HepG2 (cell line): ENCODE data around the gene MIPEP. TPM values are rescaled to one million over a fixed set of nuclear protein-coding genes. Genes with fewer than 3 reads are reported as not detected.

ENCODE experiments used
- ASH2L ChIP-seq: fragments of 300-600, 200-600 bp; sonication (generic); IDR thresholded peaks from 2 replicates; pipeline ENCODE4 v1.7.0; 2017; ENCODE audit warnings: low read depth, mild to moderate bottlenecking, moderate library complexity, mixed read lengths, low read length; ENCODE audit not compliant: insufficient read length
- BCL6 ChIP-seq: IDR thresholded peaks from 2 replicates; pipeline ENCODE4 v1.6.1; 2016; ENCODE audit warnings: missing genetic modification reagents, missing compliant biosample characterization
- EP300 ChIP-seq, 3 experiments: sonication (generic) in 1 of 3; formaldehyde crosslinking in 1 of 3; IDR thresholded peaks; 2 replicates each; pipeline versions ENCODE4 v1.5.1 to v1.6.1; 2011 to 2020; ENCODE audit warnings: low read depth in 2 of 3, low read length in 2 of 3, borderline replicate concordance in 1 of 3, improper control_type of control experiment in 1 of 3, mild to moderate bottlenecking in 1 of 3, missing genetic modification reagents in 1 of 3, moderate library complexity in 1 of 3
- FOXA1 ChIP-seq, 2 experiments: fragments of 450-650 bp in 1 of 2; sonication (generic) in 1 of 2; formaldehyde crosslinking in 1 of 2; IDR thresholded peaks; 2 replicates each; pipeline versions ENCODE4 v1.4.0 to v1.6.1; 2016 to 2020; ENCODE audit warnings: missing genetic modification reagents in 1 of 2
- FOXK1 ChIP-seq: sonication (generic); formaldehyde crosslinking; IDR thresholded peaks from 2 replicates; pipeline ENCODE4 v1.4.0; 2020; ENCODE audit warnings: low read depth, missing genetic modification reagents, borderline replicate concordance
- FOXP1 ChIP-seq, 2 experiments: fragments of 450-650 bp in 1 of 2; IDR thresholded peaks; 2 replicates each; pipeline ENCODE4 v1.6.1; 2017 to 2018; ENCODE audit warnings: antibody characterized with exemption in 1 of 2
- GATAD2A ChIP-seq: IDR thresholded peaks from 2 replicates; pipeline ENCODE4 v1.6.1; 2016
- HDAC1 ChIP-seq: sonication (generic); formaldehyde crosslinking; IDR thresholded peaks from 2 replicates; pipeline ENCODE4 v1.5.1; 2020; ENCODE audit warnings: mild to moderate bottlenecking, missing genetic modification reagents
- HINFP ChIP-seq: sonication (generic); formaldehyde crosslinking; IDR thresholded peaks from 2 replicates; pipeline ENCODE4 v1.4.0; 2020; ENCODE audit warnings: low read depth, mild to moderate bottlenecking, missing genetic modification reagents
- MAFF ChIP-seq: IDR thresholded peaks from 2 replicates; pipeline ENCODE4 v1.6.1; 2011; ENCODE audit warnings: low read depth, low read length, improper control_type of control experiment
- MLXIP ChIP-seq: sonication (generic); formaldehyde crosslinking; IDR thresholded peaks from 2 replicates; pipeline ENCODE4 v1.9.0; 2021; ENCODE audit warnings: missing genetic modification reagents, borderline replicate concordance
- NR2F2 ChIP-seq: IDR thresholded peaks from 2 replicates; pipeline ENCODE4 v1.6.1; 2012; ENCODE audit warnings: low read depth, inconsistent platforms, borderline replicate concordance
- NR2F6 ChIP-seq, 2 experiments: IDR thresholded peaks; 2 replicates each; pipeline ENCODE4 v1.6.1; 2016; ENCODE audit warnings: antibody characterized with exemption in 1 of 2, mild to moderate bottlenecking in 1 of 2
- POLR2A ChIP-seq, 2 experiments: IDR thresholded peaks; 2 replicates each; pipeline ENCODE4 v1.6.1; 2011; ENCODE audit warnings: low read depth in 2 of 2, low read length in 2 of 2, mild to moderate bottlenecking in 1 of 2, moderate library complexity in 1 of 2; ENCODE audit not compliant: insufficient read depth in 1 of 2
- SAP130 ChIP-seq: IDR thresholded peaks from 2 replicates; pipeline ENCODE4 v1.6.1; 2016; ENCODE audit warnings: low read depth
- SMYD3 ChIP-seq: sonication (generic); formaldehyde crosslinking; IDR thresholded peaks from 2 replicates; pipeline ENCODE4 v1.8.1; 2023; ENCODE audit warnings: mild to moderate bottlenecking, missing genetic modification reagents
- TCF7 ChIP-seq: sonication (generic); IDR thresholded peaks from 2 replicates; pipeline ENCODE4 v1.6.1; 2016; ENCODE audit warnings: antibody characterized with exemption, low read depth
- TFDP1 ChIP-seq: IDR thresholded peaks from 2 replicates; pipeline ENCODE4 v1.6.1; 2016; ENCODE audit warnings: missing compliant biosample characterization, missing genetic modification reagents, borderline replicate concordance
- ZGPAT ChIP-seq: IDR thresholded peaks from 2 replicates; pipeline ENCODE4 v1.6.1; 2016; ENCODE audit warnings: mild to moderate bottlenecking
- ZNF710 ChIP-seq: sonication (generic); formaldehyde crosslinking; IDR thresholded peaks from 2 replicates; pipeline ENCODE4 v1.5.0; 2020; ENCODE audit warnings: mild to moderate bottlenecking, missing genetic modification reagents, borderline replicate concordance
- polyA plus RNA-seq, 8 experiments: library from polyadenylated mRNA; depleted of rRNA in 3 of 8; stranded (reverse) in 7 of 8; unstranded in 1 of 8; fragments of >200 nt; fragmentation: Illumina TruSeq in 4 of 8; extraction: Trizol in 4 of 8; gene quantifications; 2 replicates each; pipeline versions ENCODE4 v1.2.1 to v1.2.3, GENCODE V29; 2011 to 2016; ENCODE audit warnings: low read depth in 4 of 8, missing spikeins in 1 of 8, mixed read lengths in 1 of 8; ENCODE audit not compliant: insufficient read depth in 1 of 8
- total RNA-seq, 5 experiments: library from RNA; depleted of rRNA; stranded (reverse); fragments of >200 nt; fragmentation: Illumina TruSeq; extraction: Trizol; gene quantifications; 2 replicates each; pipeline ENCODE4 v1.2.3, GENCODE V29; 2016; ENCODE audit warnings: low read depth in 1 of 5

Gene MIPEP
- total and polyA plus RNA-seq, 2 of the 13 experiments (the other 11 are each of a cell fraction or from before 2014, with no cell fraction given): 9.3 to 24.1 TPM

DNA sequence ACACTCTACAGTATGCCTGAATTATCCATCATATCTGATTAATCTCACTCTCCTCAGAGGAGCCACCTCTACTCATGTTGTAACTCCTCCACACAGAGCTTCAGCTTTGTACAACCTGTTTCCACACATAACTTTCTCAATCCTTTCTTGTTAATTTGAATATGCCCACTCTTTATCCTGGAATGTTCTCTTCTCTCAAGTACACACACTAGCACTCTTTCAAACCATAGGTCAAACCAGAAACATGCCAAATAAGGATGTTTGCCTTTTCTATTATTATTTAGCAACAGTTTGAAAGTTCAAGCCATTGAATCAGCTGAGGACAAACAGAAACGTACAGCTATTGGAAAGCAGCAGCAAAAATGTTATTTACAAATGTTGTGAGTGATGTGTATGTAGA lies 110.3 kb downstream of the MIPEP start (continued):
- TF ChIP-seq MLXIP (CRISPR knock-in tag) (no peak), TCF7 (0 out of 2 replicates have a peak, but pooled peaks have one; percentile 18), HINFP (CRISPR knock-in tag) (no peak), MAFF (no peak), SAP130 (CRISPR knock-in tag) (peak; percentile 48; the same call in 1 of the 2 replicates), HDAC1 (CRISPR knock-in tag) (0 out of 2 replicates have a peak, but pooled peaks have one; percentile 37), FOXP1 (IDR thresholded peaks at IDR 0.05) (no peak), FOXP1 (CRISPR knock-in tag; IDR thresholded peaks at IDR 0.05) (peak; percentile 81), GATAD2A (CRISPR knock-in tag) (peak; percentile 75), POLR2A (IDR thresholded peaks at IDR 0.05; ENCODE audit: insufficient read depth in 1 of 2, low read depth in 2 of 2, low read length in 2 of 2) (no peak), TFDP1 (CRISPR knock-in tag) (no peak), FOXA1 (IDR thresholded peaks at IDR 0.05) (no peak), FOXA1 (CRISPR knock-in tag; IDR thresholded peaks at IDR 0.05) (peak; percentile 56), NR2F6 (IDR thresholded peaks at IDR 0.05) (peak; percentile 66), NR2F6 (CRISPR knock-in tag; IDR thresholded peaks at IDR 0.05) (no peak), BCL6 (CRISPR knock-in tag) (peak; percentile 73), NR2F2 (0 out of 2 replicates have a peak, but pooled peaks have one; percentile 41), ZNF710 (CRISPR knock-in tag) (0 out of 2 replicates have a peak, but pooled peaks have one; percentile 43), EP300 (IDR thresholded peaks at IDR 0.05; ENCODE audit: low read depth in 2 of 2, low read length in 2 of 2) (peak in 1 of 2 experiments; percentile 59; a peak in 1 of 4 replicates), EP300 (CRISPR knock-in tag; IDR thresholded peaks at IDR 0.05; ENCODE audit: borderline replicate concordance) (no peak), ASH2L (peak; percentile 37), SMYD3 (CRISPR knock-in tag) (no peak), ZGPAT (CRISPR knock-in tag) (0 out of 2 replicates have a peak, but pooled peaks have one; percentile 19), FOXK1 (CRISPR knock-in tag) (peak; percentile 47; the same call in 1 of the 2 replicates)
